H1 (cell line): ENCODE measurements around the gene CYREN. TPM values are rescaled to one million over a fixed set of nuclear protein-coding genes. Genes with fewer than 3 reads are reported as not detected.

Experiments used
- CTCF ChIA-PET: fragments of 300-600 bp; sonication (Branson Sonifier 250); formaldehyde crosslinking; loops from one replicate; lab custom pipeline; 2021; ENCODE audit not compliant: partially characterized antibody; lab: Charles Lee
- POLR2A ChIA-PET: fragments of 300-600 bp; sonication (Branson Sonifier 250); formaldehyde crosslinking; loops from one replicate; lab custom pipeline; 2021; ENCODE audit warnings: inconsistent platforms; ENCODE audit not compliant: partially characterized antibody; lab: Charles Lee
- DNase-seq, 2 experiments: peaks; one replicate each; pipeline versions ENCODE4 v3.0.0 to v3.0.0-alpha.2; 2010 to 2022; ENCODE audit warnings: low spot score in 2 of 2, low read depth in 1 of 2, mixed read lengths in 1 of 2
- FAIRE-seq: peaks from 2 replicates; lab custom pipeline; 2011; peaks lifted over from hg19 to GRCh38; lab: Jason Lieb, UNC
- H2AFZ ChIP-seq: 2 replicates; pipeline ENCODE4 v1.8.1; 2012; ENCODE audit warnings: low read length, inconsistent platforms
- H2AK5ac ChIP-seq: 2 replicates; pipeline ENCODE4 v1.6.1; 2013; ENCODE audit warnings: low read depth, low read length
- H2BK120ac ChIP-seq: replicated peaks from 2 replicates; pipeline ENCODE3; 2013; ENCODE audit warnings: low read depth, low read length, inconsistent platforms
- H2BK12ac ChIP-seq: 2 replicates; pipeline ENCODE4 v1.6.1; 2013; ENCODE audit warnings: low read depth, low read length
- H2BK15ac ChIP-seq: 2 replicates; pipeline ENCODE4 v1.6.1; 2013; ENCODE audit warnings: low read length
- H2BK20ac ChIP-seq: 2 replicates; pipeline ENCODE4 v1.6.1; 2013; ENCODE audit warnings: low read length
- H2BK5ac ChIP-seq: 2 replicates; pipeline ENCODE4 v1.6.1; 2013; ENCODE audit warnings: low read depth, low read length
- H3K14ac ChIP-seq: 2 replicates; pipeline ENCODE4 v1.6.1; 2013; ENCODE audit warnings: inconsistent platforms; ENCODE audit not compliant: insufficient read length
- H3K18ac ChIP-seq: 2 replicates; pipeline ENCODE4 v1.6.1; 2013; ENCODE audit warnings: low read length; ENCODE audit errors: extremely low read depth
- H3K23ac ChIP-seq: 2 replicates; pipeline ENCODE4 v1.6.1; 2013; ENCODE audit warnings: inconsistent platforms; ENCODE audit not compliant: insufficient read length
- H3K23me2 ChIP-seq: 2 replicates; pipeline ENCODE4 v1.6.1; 2013; ENCODE audit warnings: low read depth, low read length
- H3K27ac ChIP-seq: 2 replicates; pipeline ENCODE4 v1.6.1; 2011; ENCODE audit warnings: low read depth, low read length, inconsistent platforms
- H3K27me3 ChIP-seq, 4 experiments: replicated peaks in 1 of 4; 1 replicate in 1 of 4; 2 replicates in 3 of 4; pipeline versions ENCODE4 v1.6.1 to v1.8.1; 2011 to 2013; ENCODE audit warnings: low read length in 3 of 4, mild to moderate bottlenecking in 3 of 4, inconsistent platforms in 2 of 4, mixed read lengths in 2 of 4, moderate library complexity in 1 of 4; ENCODE audit not compliant: control insufficient read depth in 3 of 4, insufficient read depth in 3 of 4; ENCODE audit errors: extremely low read depth in 1 of 4
- H3K36me3 ChIP-seq, 4 experiments: 2 replicates each; pipeline versions ENCODE4 v1.6.1 to v1.8.1; 2011 to 2013; ENCODE audit warnings: mild to moderate bottlenecking in 4 of 4, low read length in 3 of 4, moderate library complexity in 2 of 4, control low read depth in 1 of 4, inconsistent platforms in 1 of 4; ENCODE audit not compliant: insufficient read depth in 4 of 4, control insufficient read depth in 2 of 4
- H3K4ac ChIP-seq: replicated peaks from 2 replicates; pipeline ENCODE3; 2013; ENCODE audit warnings: low read length, low read depth, mixed read lengths, inconsistent platforms; ENCODE audit not compliant: insufficient read length
- H3K4me1 ChIP-seq, 4 experiments: replicated peaks in 1 of 4; 1 replicate in 1 of 4; 2 replicates in 3 of 4; pipeline versions ENCODE4 v1.6.1 to v1.8.1; 2011 to 2013; ENCODE audit warnings: low read length in 3 of 4, inconsistent platforms in 2 of 4, mixed read lengths in 1 of 4; ENCODE audit not compliant: insufficient read depth in 4 of 4, control insufficient read depth in 3 of 4
- H3K4me2 ChIP-seq, 2 experiments: 2 replicates each; pipeline versions ENCODE4 v1.6.1 to v1.8.1; 2011 to 2013; ENCODE audit warnings: low read depth in 2 of 2, low read length in 2 of 2, control low read depth in 1 of 2, inconsistent platforms in 1 of 2, mild to moderate bottlenecking in 1 of 2; ENCODE audit not compliant: insufficient read depth in 1 of 2
- H3K4me3 ChIP-seq, 4 experiments: fragments of 200-600, 300-600 bp in 1 of 4; sonication (generic), shearing (Covaris generic), sonication (Bioruptor Twin) in 1 of 4; 2 replicates each; pipeline versions ENCODE4 v1.5.1 to v1.8.1; 2011 to 2016; ENCODE audit warnings: low read length in 4 of 4, low read depth in 3 of 4, control low read depth in 2 of 4, inconsistent platforms in 2 of 4, mild to moderate bottlenecking in 2 of 4, mixed read lengths in 1 of 4, moderate library complexity in 1 of 4; ENCODE audit not compliant: insufficient read depth in 2 of 4; ENCODE audit errors: extremely low read depth in 1 of 4
- H3K56ac ChIP-seq: replicated peaks from 2 replicates; pipeline ENCODE3; 2013; ENCODE audit warnings: low read depth, mild to moderate bottlenecking, mixed read lengths, low read length, inconsistent platforms; ENCODE audit not compliant: insufficient read length
- H3K79me1 ChIP-seq: 2 replicates; pipeline ENCODE4 v1.6.1; 2013; ENCODE audit warnings: low read depth, low read length, control low read depth
- H3K79me2 ChIP-seq, 2 experiments: 2 replicates each; pipeline versions ENCODE4 v1.6.1 to v1.8.1; 2012 to 2013; ENCODE audit warnings: low read length in 2 of 2, mild to moderate bottlenecking in 2 of 2, inconsistent platforms in 1 of 2; ENCODE audit not compliant: insufficient read depth in 2 of 2, control insufficient read depth in 1 of 2
- H3K9ac ChIP-seq, 4 experiments: replicated peaks in 1 of 4; 1 replicate in 1 of 4; 2 replicates in 3 of 4; pipeline versions ENCODE4 v1.6.1 to v1.8.1; 2011 to 2013; ENCODE audit warnings: low read depth in 3 of 4, low read length in 3 of 4, control low read depth in 2 of 4, mild to moderate bottlenecking in 2 of 4, moderate library complexity in 2 of 4, inconsistent platforms in 1 of 4; ENCODE audit errors: extremely low read depth in 1 of 4
- H3K9me3 ChIP-seq, 2 experiments: 2 replicates each; pipeline versions ENCODE4 v1.6.1 to v1.8.1; 2012 to 2013; ENCODE audit warnings: mild to moderate bottlenecking in 2 of 2, moderate library complexity in 2 of 2, control low read depth in 1 of 2, inconsistent platforms in 1 of 2, low read depth in 1 of 2, low read length in 1 of 2, mixed read lengths in 1 of 2; ENCODE audit not compliant: insufficient read depth in 2 of 2
- H4K20me1 ChIP-seq, 2 experiments: replicated peaks in 1 of 2; 2 replicates each; pipeline versions ENCODE3 to v1.8.1; 2011 to 2013; ENCODE audit warnings: inconsistent platforms in 2 of 2, low read length in 2 of 2, mild to moderate bottlenecking in 1 of 2; ENCODE audit not compliant: insufficient read depth in 2 of 2, control insufficient read depth in 1 of 2
- H4K5ac ChIP-seq: 2 replicates; pipeline ENCODE4 v1.6.1; 2013; ENCODE audit warnings: low read length, low read depth, mixed read lengths, inconsistent platforms; ENCODE audit not compliant: insufficient read length
- H4K8ac ChIP-seq: 2 replicates; pipeline ENCODE4 v1.8.0; 2013; ENCODE audit warnings: mild to moderate bottlenecking, moderate library complexity, low read length, inconsistent platforms; ENCODE audit not compliant: insufficient read depth; ENCODE audit errors: extremely low read depth
- H4K91ac ChIP-seq: replicated peaks from 2 replicates; pipeline ENCODE3; 2013; ENCODE audit warnings: low read length, mixed read lengths, inconsistent platforms; ENCODE audit not compliant: insufficient read length
- JUN ChIP-seq: IDR thresholded peaks from 2 replicates; pipeline ENCODE4 v1.6.1; 2011; ENCODE audit warnings: low read depth, mild to moderate bottlenecking, improper control_type of control experiment, low read length
- JUND ChIP-seq: IDR thresholded peaks from 2 replicates; pipeline ENCODE4 v1.6.1; 2011; ENCODE audit warnings: mild to moderate bottlenecking, improper control_type of control experiment, low read length
- KDM1A ChIP-seq: fragments of 200-600, 300-600 bp; sonication (generic); IDR thresholded peaks from 2 replicates; pipeline ENCODE4 v1.7.1; 2016; ENCODE audit warnings: mild to moderate bottlenecking, low read length, borderline replicate concordance
- RAD21 ChIP-seq, 2 experiments: IDR thresholded peaks in 1 of 2; conservative IDR thresholded peaks in 1 of 2; 2 replicates each; pipeline ENCODE4 v1.6.1; 2011; ENCODE audit warnings: low read depth in 2 of 2, low read length in 2 of 2, improper control_type of control experiment in 1 of 2, inconsistent platforms in 1 of 2, mild to moderate bottlenecking in 1 of 2, moderate library complexity in 1 of 2
- RBBP5 ChIP-seq: IDR thresholded peaks from 2 replicates; pipeline ENCODE4 v1.7.1; 2012; ENCODE audit warnings: low read depth, mild to moderate bottlenecking, inconsistent platforms, low read length, moderate library complexity, borderline replicate concordance
- SAP30 ChIP-seq: fragments of 300-600 bp; sonication (generic); IDR thresholded peaks from 2 replicates; pipeline ENCODE4 v1.7.1; 2012; ENCODE audit warnings: low read length, moderate library complexity, mild to moderate bottlenecking, inconsistent platforms; ENCODE audit not compliant: insufficient read depth, insufficient replicate concordance
- SUZ12 ChIP-seq: fragments of 200-600 bp; sonication (generic); IDR thresholded peaks from 2 replicates; pipeline ENCODE4 v1.6.1; 2012; ENCODE audit warnings: mild to moderate bottlenecking, inconsistent platforms, low read length, moderate library complexity, mixed read lengths
- TCF12 ChIP-seq: IDR thresholded peaks from 2 replicates; pipeline ENCODE4 v1.6.1; 2011; ENCODE audit warnings: low read depth, mild to moderate bottlenecking, low read length
- WGBS, 2 experiments: shearing (Covaris generic) in 1 of 2; methylation state at CpG; one replicate each; pipeline versions ENCODE4 v1.1.6 to v1.1.7; 2013 to 2015; ENCODE audit warnings: low lambda C conversion rate in 2 of 2, mixed read lengths in 2 of 2, inconsistent platforms in 1 of 2, low coverage in 1 of 2, missing lambda C conversion rate in 1 of 2; ENCODE audit not compliant: insufficient replicate concordance in 2 of 2, insufficient coverage in 1 of 2, insufficient read length in 1 of 2; ENCODE audit errors: extremely low coverage in 1 of 2, missing lambda C conversion rate in 1 of 2; 5-methylcytosine and 5-hydroxymethylcytosine counted together
- polyA plus RNA-seq, 7 experiments: library from polyadenylated mRNA; depleted of rRNA in 3 of 7; stranded (reverse) in 5 of 7; unstranded in 2 of 7; fragments of >200 nt in 5 of 7; fragments of 200-250 nt in 2 of 7; gene quantifications; 1 replicate in 5 of 7; 2 replicates in 1 of 7; 4 replicates in 1 of 7; pipeline versions ENCODE4 v1.2.1 to v1.2.3, GENCODE V29; 2011 to 2013; ENCODE audit warnings: missing spikeins in 2 of 7, mixed read lengths in 2 of 7
- total RNA-seq: library from RNA; stranded (reverse); fragmentation: NEBNext Ultra II Directional; extraction: Animal tissue kit (Norgen Biotek cat#: 25700); gene quantifications from 2 replicates; pipeline ENCODE4 v1.2.1, GENCODE V29; 2021

The CYREN gene
- total and polyA plus RNA-seq, 2 of the 8 experiments (the other 6 are each of a cell fraction or from before 2014, with no cell fraction given) = 25.1 to 46.2 TPM

GRCh38 chr7:135188298-135188984 lies 17.9 kb upstream of the CYREN start:
- Histone ChIP-seq H2BK5ac (no peak overlapping the region), H2BK120ac (no peak overlapping the region), H3K23me2 (no peaks in the 10 kb centered on the region), H3K27me3 (no peaks in the 10 kb centered on the region), H3K27ac (no peak overlapping the region), H4K91ac (no peak overlapping the region), H3K79me2 (no peaks in the 10 kb centered on the region), H2BK20ac (no peak overlapping the region), H3K4ac (no peak overlapping the region), H4K5ac (no peak overlapping the region), H3K23ac (no peak overlapping the region), H3K36me3 (peaks cover 0 to 2% (median under 1%) of the 10 kb centered on the region in 4 experiments; a peak in 4 of 8 replicates), H3K4me2 (no peak overlapping the region), H2AFZ (no peak overlapping the region), H3K4me3 (no peak overlapping the region), H3K4me1 (no peaks in the 10 kb centered on the region), H3K14ac (no peak overlapping the region), H3K18ac (no peak overlapping the region), H2BK12ac (no peak overlapping the region), H3K56ac (no peak overlapping the region), H2BK15ac (no peak overlapping the region), H4K20me1 (no peaks in the 10 kb centered on the region), H3K79me1 (no peaks in the 10 kb centered on the region), H3K9me3 (no peaks in the 10 kb centered on the region), H2AK5ac (no peak overlapping the region), H4K8ac (no peak overlapping the region; the same call in 1 of the 2 replicates), H3K9ac (no peak overlapping the region)
- no peak for DNase-seq
- no peak for FAIRE-seq
- TF ChIP-seq SUZ12 (no peak), SAP30 (no peak), RAD21 (IDR thresholded peaks at IDR 0.05 in 1 of 2, conservative IDR thresholded peaks at IDR 0.05 in 1 of 2; ENCODE audit: low read depth in 2 of 2, low read length in 2 of 2) (no peak), JUN (no peak), KDM1A (no peak), JUND (no peak), RBBP5 (no peak), TCF12 (no peak)
- CTCF ChIA-PET = interaction anchor here (0.7 to 1.5 kb wide), 5 partner anchors 8 to 25 kb away, joined by 3 to 5 read pairs (median 4); no protein-coding TSS in a partner anchor
- POLR2A ChIA-PET = interaction anchor here (1.3 kb wide), 1 partner anchor 18 kb away, joined by 4 read pairs; the partner anchor contains the start of gene CYREN
- 92% methylated on average over 12 of the region's 12 CpGs; no CpG with 5 or more reads in 1 of the 2 experiments for WGBS, 2 experiments
